ENCODE measurements around the gene MAML2. TPM values are rescaled to one million over a fixed set of nuclear protein-coding genes. Genes with fewer than 3 reads are reported as not detected.

The MAML2 gene
- total RNA-seq, 1 experiment from 2014 or later = 2.1 TPM

GRCh38 chr11:96013461-96014213, 329.4 kb downstream of the MAML2 start:
- DNase-seq (ENCODE audit: low read depth) = peak; percentile 16
- in situ Hi-C loops (cut with HindIII; ENCODE audit: low pct_unique_long_range_greater_than_20kb, low sequenced_read_pairs) = no loop called here

- in situ Hi-C loops (cut with HindIII; ENCODE audit: low pct_unique_long_range_greater_than_20kb, low sequenced_read_pairs) = no loop called here
- peak; percentile 94 for DNase-seq (ENCODE audit: low read depth)
Observed at GRCh38 chr11:96012086-96012824, 330.7 kb downstream of the MAML2 start.

GRCh38 chr11:96010683-96011082, 332.3 kb downstream of the MAML2 start:
- DNase-seq (ENCODE audit: low read depth) = no peak
- in situ Hi-C loops (cut with HindIII; ENCODE audit: low pct_unique_long_range_greater_than_20kb, low sequenced_read_pairs) = no loop called here

- DNase-seq (ENCODE audit: low read depth) = no peak
- in situ Hi-C loops (cut with HindIII; ENCODE audit: low pct_unique_long_range_greater_than_20kb, low sequenced_read_pairs) = no loop called here
Observed at GRCh38 chr11:96008161-96008720, 334.8 kb downstream of the MAML2 start.

GRCh38 chr11:96006037-96006436, 337.0 kb downstream of the MAML2 start:
- DNase-seq (ENCODE audit: low read depth) = no peak
- in situ Hi-C loops (cut with HindIII; ENCODE audit: low pct_unique_long_range_greater_than_20kb, low sequenced_read_pairs) = no loop called here

GRCh38 chr11:96004862-96005261, 338.1 kb downstream of the MAML2 start:
- in situ Hi-C loops (cut with HindIII; ENCODE audit: low pct_unique_long_range_greater_than_20kb, low sequenced_read_pairs) = no loop called here
- no peak for DNase-seq (ENCODE audit: low read depth)

- in situ Hi-C loops (cut with HindIII; ENCODE audit: low pct_unique_long_range_greater_than_20kb, low sequenced_read_pairs) = no loop called here
- DNase-seq (ENCODE audit: low read depth) = no peak
Observed at GRCh38 chr11:96002754-96003290, 340.2 kb downstream of the MAML2 start.

- in situ Hi-C loops (cut with HindIII; ENCODE audit: low pct_unique_long_range_greater_than_20kb, low sequenced_read_pairs) = no loop called here
Observed at GRCh38 chr11:96002339-96002738, 340.7 kb downstream of the MAML2 start.

GRCh38 chr11:96001037-96001436, 342.0 kb downstream of the MAML2 start:
- no peak for DNase-seq (ENCODE audit: low read depth)
- in situ Hi-C loops (cut with HindIII; ENCODE audit: low pct_unique_long_range_greater_than_20kb, low sequenced_read_pairs) = no loop called here

More at GRCh38 chr11:96002339-96002738, 340.7 kb downstream of the MAML2 start:
- DNase-seq (ENCODE audit: low read depth) = no peak

GRCh38 chr11:95999711-96000406, 343.1 kb downstream of the MAML2 start:
- in situ Hi-C loops (cut with HindIII; ENCODE audit: low pct_unique_long_range_greater_than_20kb, low sequenced_read_pairs) = no loop called here
- no peak for DNase-seq (ENCODE audit: low read depth)

GRCh38 chr11:95996621-95997235, 346.3 kb downstream of the MAML2 start:
- in situ Hi-C loops (cut with HindIII; ENCODE audit: low pct_unique_long_range_greater_than_20kb, low sequenced_read_pairs) = no loop called here

GRCh38 chr11:95994329-95994728, 348.7 kb downstream of the MAML2 start:
- DNase-seq (ENCODE audit: low read depth) = no peak
- in situ Hi-C loops (cut with HindIII; ENCODE audit: low pct_unique_long_range_greater_than_20kb, low sequenced_read_pairs) = no loop called here

More at GRCh38 chr11:95996621-95997235, 346.3 kb downstream of the MAML2 start:
- DNase-seq (ENCODE audit: low read depth) = no peak

- in situ Hi-C loops (cut with HindIII; ENCODE audit: low pct_unique_long_range_greater_than_20kb, low sequenced_read_pairs) = no loop called here
- peak; percentile 74 for DNase-seq (ENCODE audit: low read depth)
Observed at GRCh38 chr11:95993438-95994298, 349.3 kb downstream of the MAML2 start.

GRCh38 chr11:95991545-95991944, 351.4 kb downstream of the MAML2 start:
- DNase-seq (ENCODE audit: low read depth) = no peak

GRCh38 chr11:95991101-95991500, 351.9 kb downstream of the MAML2 start:
- peak; percentile 49 for DNase-seq (ENCODE audit: low read depth)
- in situ Hi-C loops (cut with HindIII; ENCODE audit: low pct_unique_long_range_greater_than_20kb, low sequenced_read_pairs) = no loop called here

More at GRCh38 chr11:95991545-95991944, 351.4 kb downstream of the MAML2 start:
- in situ Hi-C loops (cut with HindIII; ENCODE audit: low pct_unique_long_range_greater_than_20kb, low sequenced_read_pairs) = no loop called here

- in situ Hi-C loops (cut with HindIII; ENCODE audit: low pct_unique_long_range_greater_than_20kb, low sequenced_read_pairs) = no loop called here
- DNase-seq (ENCODE audit: low read depth) = no peak
Observed at GRCh38 chr11:95989780-95990179, 353.2 kb downstream of the MAML2 start.

- DNase-seq (ENCODE audit: low read depth) = no peak
- in situ Hi-C loops (cut with HindIII; ENCODE audit: low pct_unique_long_range_greater_than_20kb, low sequenced_read_pairs) = no loop called here
Observed at GRCh38 chr11:95989076-95989605, 353.9 kb downstream of the MAML2 start.
